HCT116 (cell line): ENCODE measurements around the gene RABGGTA. TPM values are rescaled to one million over a fixed set of nuclear protein-coding genes. Genes with fewer than 3 reads are reported as not detected.

Source experiments
- ATAC-seq: fragments of 200-7000 bp; cut with Tn5 transposase; 2 replicates; pipeline ENCODE4 v1.9.1; 2020; ENCODE audit warnings: mild to moderate bottlenecking, moderate library complexity
- BruUV-seq: library from RNA; stranded (reverse); fragments of 400-500 nt; replicated peaks from 2 replicates; lab custom pipeline; 2021; lab: Mats Ljungman, UMichigan
- CTCF ChIA-PET: fragments of 300-600 bp; sonication (Branson Sonifier 250); formaldehyde crosslinking; loops from one replicate; lab custom pipeline; 2021; ENCODE audit warnings: antibody characterized with exemption; lab: Charles Lee
- POLR2A ChIA-PET: fragments of 300-600, 350-600 bp; sonication (Branson Sonifier 250); formaldehyde crosslinking; loops from one replicate; lab custom pipeline; 2021; ENCODE audit warnings: antibody characterized with exemption; lab: Charles Lee
- RAD21 ChIA-PET, 2 experiments: fragments of 300-600 bp; sonication (Branson Sonifier 250); formaldehyde crosslinking; loops; one replicate each; lab custom pipeline; 2023; ENCODE audit warnings: low total read pairs in 2 of 2; ENCODE audit not compliant: uncharacterized antibody in 2 of 2, unreplicated experiment in 2 of 2, low non-redundant PET in 1 of 2; lab: Charles Lee
- DNase-seq: peaks from one replicate; pipeline ENCODE4 v3.0.0-alpha.2; 2010; ENCODE audit warnings: low read depth, low spot score
- H2AFZ ChIP-seq: fragments of 200-600 bp; shearing (Covaris generic), sonication (generic); 2 replicates; pipeline ENCODE4 v1.6.1; 2017; ENCODE audit warnings: low read depth, mixed run types, mixed read lengths, antibody characterized with exemption, low read length; ENCODE audit not compliant: poor library complexity, severe bottlenecking
- H3K27ac ChIP-seq: 2 replicates; pipeline ENCODE4 v1.5.1; 2012; ENCODE audit warnings: low read depth, low read length
- H3K27me3 ChIP-seq: fragments of 200-600 bp; sonication (generic); 2 replicates; pipeline ENCODE4 v1.6.1; 2016; ENCODE audit warnings: mixed run types, low read length, mixed read lengths; ENCODE audit not compliant: insufficient read depth
- H3K36me3 ChIP-seq, 2 experiments: fragments of 200-500 bp in 1 of 2; fragments of 200-600 bp in 1 of 2; sonication (Bioruptor generic) in 1 of 2; sonication (generic) in 1 of 2; 2 replicates each; pipeline versions ENCODE4 v1.5.1 to v1.6.1; 2014 to 2016; ENCODE audit warnings: low read length in 2 of 2, inconsistent platforms in 1 of 2, mixed read lengths in 1 of 2, mixed run types in 1 of 2; ENCODE audit not compliant: insufficient read depth in 2 of 2, control insufficient read depth in 1 of 2
- H3K4me1 ChIP-seq, 2 experiments: fragments of 200-600 bp in 1 of 2; sonication (generic) in 1 of 2; 2 replicates each; pipeline versions ENCODE4 v1.5.1 to v1.6.1; 2012 to 2017; ENCODE audit warnings: low read length in 2 of 2, inconsistent platforms in 1 of 2, mild to moderate bottlenecking in 1 of 2, mixed read lengths in 1 of 2, mixed run types in 1 of 2, moderate library complexity in 1 of 2; ENCODE audit not compliant: insufficient read depth in 2 of 2, control insufficient read depth in 1 of 2
- H3K4me2 ChIP-seq: fragments of 200-600 bp; sonication (generic); 2 replicates; pipeline ENCODE4 v1.6.1; 2017; ENCODE audit warnings: mixed run types, low read length, mixed read lengths
- H3K4me3 ChIP-seq, 2 experiments: fragments of 200-600 bp in 1 of 2; sonication (generic) in 1 of 2; replicated peaks in 1 of 2; 2 replicates each; pipeline ENCODE4 v1.5.1; 2011 to 2016; ENCODE audit warnings: low read length in 2 of 2, control low read depth in 1 of 2, low read depth in 1 of 2, mild to moderate bottlenecking in 1 of 2, mixed read lengths in 1 of 2, mixed run types in 1 of 2
- H3K79me2 ChIP-seq: fragments of 200-600 bp; sonication (generic); 2 replicates; pipeline ENCODE4 v1.6.1; 2017; ENCODE audit warnings: mild to moderate bottlenecking, mixed run types, low read length, moderate library complexity, mixed read lengths; ENCODE audit not compliant: insufficient read depth
- H3K9ac ChIP-seq: fragments of 200-600 bp; sonication (generic); 2 replicates; pipeline ENCODE4 v1.6.1; 2016; ENCODE audit warnings: low read length, mixed read lengths
- H3K9me2 ChIP-seq: fragments of 200-600 bp; sonication (generic), shearing (Covaris generic); 2 replicates; pipeline ENCODE4 v1.6.1; 2017; ENCODE audit warnings: mixed run types, mild to moderate bottlenecking, moderate library complexity; ENCODE audit not compliant: insufficient read depth
- H3K9me3 ChIP-seq, 2 experiments: fragments of 200-500 bp in 1 of 2; fragments of 200-600 bp in 1 of 2; sonication (Bioruptor generic) in 1 of 2; sonication (generic) in 1 of 2; 2 replicates each; pipeline ENCODE4 v1.6.1; 2014 to 2017; ENCODE audit warnings: low read length in 2 of 2, mixed read lengths in 2 of 2, inconsistent platforms in 1 of 2, low read depth in 1 of 2, mild to moderate bottlenecking in 1 of 2, mixed run types in 1 of 2, moderate library complexity in 1 of 2; ENCODE audit not compliant: control insufficient read depth in 1 of 2, insufficient read depth in 1 of 2
- H4K20me1 ChIP-seq: fragments of 200-600 bp; sonication (generic), shearing (Covaris generic); 2 replicates; pipeline ENCODE4 v1.6.1; 2017; ENCODE audit warnings: mixed run types, mild to moderate bottlenecking, moderate library complexity; ENCODE audit not compliant: insufficient read depth
- CEBPB ChIP-seq: IDR thresholded peaks from 2 replicates; pipeline ENCODE4 v1.6.1; 2012; ENCODE audit warnings: low read depth
- ELF1 ChIP-seq: IDR thresholded peaks from 2 replicates; pipeline ENCODE4 v1.6.1; 2012; ENCODE audit warnings: low read depth, borderline replicate concordance
- EZH2 ChIP-seq: fragments of 200-600 bp; sonication (generic); IDR thresholded peaks from 2 replicates; pipeline ENCODE4 v1.6.1; 2017; ENCODE audit warnings: antibody characterized with exemption, mixed run types
- FOSL1 ChIP-seq: IDR thresholded peaks from 2 replicates; pipeline ENCODE4 v1.6.1; 2012; ENCODE audit warnings: low read depth
- POLR2AphosphoS5 ChIP-seq: IDR thresholded peaks from 2 replicates; pipeline ENCODE4 v1.6.1; 2011; ENCODE audit warnings: mild to moderate bottlenecking, low read depth, low read length, moderate library complexity
- RAD21 ChIP-seq: IDR thresholded peaks from 2 replicates; pipeline ENCODE4 v1.6.1; 2012; ENCODE audit warnings: low read depth, mild to moderate bottlenecking
- SIN3A ChIP-seq: IDR thresholded peaks from 2 replicates; pipeline ENCODE4 v1.6.1; 2012; ENCODE audit warnings: low read depth
- SRF ChIP-seq: IDR thresholded peaks from 2 replicates; pipeline ENCODE4 v1.6.1; 2012; ENCODE audit warnings: low read depth
- YY1 ChIP-seq: IDR thresholded peaks from 2 replicates; pipeline ENCODE4 v1.6.1; 2011; ENCODE audit warnings: low read length, low read depth, moderate library complexity, mild to moderate bottlenecking; ENCODE audit not compliant: insufficient replicate concordance; ENCODE audit errors: extremely low read depth
- intact Hi-C: fragments of 100-400 bp; cut with micrococcal nuclease; formaldehyde crosslinking; loops from 2 replicates; pipeline ENCODE4 v1.10.0; 2022
- total RNA-seq: library from RNA; stranded (reverse); gene quantifications from one replicate; pipeline ENCODE4 v1.2.1, GENCODE V29; 2021; ENCODE audit not compliant: unreplicated experiment
- TF ChIP-seq, protein P1 (sequence below): IDR thresholded peaks from 2 replicates; pipeline ENCODE4 v1.6.1; 2012
- TF ChIP-seq, protein P2 (sequence below), 3 experiments: fragments of 200-600 bp in 1 of 3; sonication (generic) in 1 of 3; IDR thresholded peaks in 2 of 3; conservative IDR thresholded peaks in 1 of 3; 2 replicates each; pipeline ENCODE4 v1.5.1; 2012 to 2017; ENCODE audit warnings: low read depth in 2 of 3, low read length in 2 of 3, antibody characterized with exemption in 1 of 3, borderline replicate concordance in 1 of 3, control low read depth in 1 of 3, mild to moderate bottlenecking in 1 of 3, mixed read lengths in 1 of 3, mixed run types in 1 of 3, moderate library complexity in 1 of 3; ENCODE audit not compliant: insufficient read depth in 1 of 3

Gene RABGGTA
- total RNA-seq, 1 experiment from 2014 or later: 40.8 TPM

DNA sequence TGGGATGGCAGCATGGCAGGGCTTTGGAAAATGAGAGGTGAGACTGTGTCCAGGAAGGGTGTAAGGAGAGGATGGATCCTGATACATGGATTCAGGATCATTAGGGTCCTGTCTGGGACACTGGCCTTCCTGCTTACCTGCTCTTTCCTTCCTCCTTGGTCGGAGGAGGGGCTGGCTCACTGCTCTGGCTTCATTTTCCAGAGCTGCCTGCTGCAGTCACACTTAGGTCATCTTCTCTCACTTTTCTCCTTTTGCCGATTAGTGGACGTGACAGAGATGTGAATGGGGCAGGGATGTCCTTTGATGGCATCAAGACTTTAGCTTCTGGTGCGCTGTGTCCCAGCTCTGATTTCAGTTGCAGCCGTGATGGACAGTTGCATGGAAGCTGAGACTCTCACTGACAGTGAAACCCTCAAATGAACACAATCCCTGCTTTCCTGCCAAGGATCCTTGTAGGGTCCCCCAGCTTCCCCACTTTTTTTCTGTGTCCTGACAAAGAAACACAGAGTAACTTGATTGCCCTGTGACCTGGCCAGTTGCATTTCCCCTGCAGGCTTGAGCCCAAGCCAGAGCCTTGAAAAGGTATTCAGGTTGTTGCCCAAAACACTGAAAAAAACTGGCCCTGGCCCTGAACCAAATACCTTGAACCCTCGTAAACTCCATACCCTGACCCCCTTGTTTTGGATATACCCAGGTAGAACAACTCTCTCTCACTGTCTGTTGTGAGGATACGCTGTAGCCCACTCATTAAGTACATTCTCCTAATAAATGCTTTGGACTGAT lies 37.1 kb upstream of the RABGGTA start (continued):
- TF ChIP-seq, protein P1, sequence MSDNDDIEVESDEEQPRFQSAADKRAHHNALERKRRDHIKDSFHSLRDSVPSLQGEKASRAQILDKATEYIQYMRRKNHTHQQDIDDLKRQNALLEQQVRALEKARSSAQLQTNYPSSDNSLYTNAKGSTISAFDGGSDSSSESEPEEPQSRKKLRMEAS: no peak

DNA sequence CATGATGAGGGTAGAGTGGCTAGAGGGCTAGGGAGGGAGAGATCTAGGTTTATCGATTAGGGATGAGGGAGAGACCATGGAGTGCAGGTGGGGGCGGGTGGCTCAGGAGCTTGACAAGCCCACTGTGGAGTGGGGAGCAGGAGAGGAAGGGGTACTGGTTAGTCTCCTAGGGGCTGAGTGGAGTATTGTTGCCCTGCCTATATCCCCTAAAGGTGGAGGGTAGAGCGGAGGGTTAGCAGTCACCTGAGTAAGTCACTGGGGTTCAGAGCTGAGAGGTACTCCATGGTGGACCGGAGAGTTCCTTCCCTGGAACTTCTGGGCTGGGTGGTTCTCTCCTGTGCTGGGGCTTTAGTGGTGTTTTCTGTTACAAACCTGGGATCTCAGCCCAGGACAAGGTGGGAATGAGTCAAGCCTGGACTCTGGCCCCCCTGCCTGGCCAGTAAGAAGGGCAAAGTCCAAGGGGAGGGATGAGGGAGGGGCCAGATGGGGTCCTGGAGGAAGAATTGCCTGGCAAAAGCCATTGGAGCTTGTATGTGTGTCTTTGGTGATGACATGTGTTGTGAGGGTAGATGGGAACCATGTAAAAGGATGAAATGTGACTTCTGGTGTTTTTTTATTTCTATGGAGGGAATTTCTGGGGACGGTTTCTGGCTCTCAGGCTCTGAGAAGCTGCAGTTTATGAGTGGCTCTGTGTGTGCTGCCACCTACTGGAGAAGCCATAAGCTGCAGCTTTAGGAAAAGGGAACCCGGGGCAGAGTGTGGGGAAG lies 36.4 kb upstream of the RABGGTA start, which contains the start of gene CIDEB:
TSS of gene CIDEB (minus strand) at position 403 of the 767 bp plus-strand sequence. CDS start at position 284, 119 bp downstream.
- ChIA-PET RAD21 (interaction anchor here in 1 of 2 experiments (1.0 kb wide), 2 partner anchors 124 to 249 kb away, joined by 3 read pairs; no protein-coding TSS in a partner anchor), CTCF (interaction anchor here (0.6 to 3.3 kb wide), 24 partner anchors 9 to 249 kb away, joined by 3 to 59 read pairs (median 4); partner anchors contain the start of genes CHMP4A, DHRS1, MDP1 and NOP9), POLR2A (interaction anchor here (0.7 to 1.9 kb wide), 4 partner anchors 9 to 124 kb away, joined by 3 to 7 read pairs (median 4); partner anchors contain the start of gene TINF2)
- Histone ChIP-seq H3K79me2 (no peaks in the 10 kb centered on the region; the same call in 1 of the 2 replicates), H4K20me1 (no peaks in the 10 kb centered on the region), H3K9me3 (no peaks in the 10 kb centered on the region), H3K4me2 (peak within 1 kb of the TSS; percentile 57), H3K27me3 (no peaks in the 10 kb centered on the region), H3K9me2 (no peaks in the 10 kb centered on the region), H3K4me3 (no peak within 1 kb of the TSS), H2AFZ (no peak within 1 kb of the TSS), H3K27ac (peak within 1 kb of the TSS; percentile 20), H3K4me1 (peaks cover 7 to 16% of the 10 kb centered on the region in 2 experiments), H3K9ac (peak within 1 kb of the TSS; percentile 29; the same call in 1 of the 2 replicates), H3K36me3 (peaks cover 30 to 35% of the 10 kb centered on the region in 2 experiments; a peak in 3 of 4 replicates)
- TF ChIP-seq EZH2 (no peak), FOSL1 (no peak), SIN3A (no peak), YY1 (no peak), POLR2AphosphoS5 (no peak), CEBPB (no peak), RAD21 (peak; percentile 57), ELF1 (no peak), SRF (no peak)
- TF ChIP-seq, protein P2, sequence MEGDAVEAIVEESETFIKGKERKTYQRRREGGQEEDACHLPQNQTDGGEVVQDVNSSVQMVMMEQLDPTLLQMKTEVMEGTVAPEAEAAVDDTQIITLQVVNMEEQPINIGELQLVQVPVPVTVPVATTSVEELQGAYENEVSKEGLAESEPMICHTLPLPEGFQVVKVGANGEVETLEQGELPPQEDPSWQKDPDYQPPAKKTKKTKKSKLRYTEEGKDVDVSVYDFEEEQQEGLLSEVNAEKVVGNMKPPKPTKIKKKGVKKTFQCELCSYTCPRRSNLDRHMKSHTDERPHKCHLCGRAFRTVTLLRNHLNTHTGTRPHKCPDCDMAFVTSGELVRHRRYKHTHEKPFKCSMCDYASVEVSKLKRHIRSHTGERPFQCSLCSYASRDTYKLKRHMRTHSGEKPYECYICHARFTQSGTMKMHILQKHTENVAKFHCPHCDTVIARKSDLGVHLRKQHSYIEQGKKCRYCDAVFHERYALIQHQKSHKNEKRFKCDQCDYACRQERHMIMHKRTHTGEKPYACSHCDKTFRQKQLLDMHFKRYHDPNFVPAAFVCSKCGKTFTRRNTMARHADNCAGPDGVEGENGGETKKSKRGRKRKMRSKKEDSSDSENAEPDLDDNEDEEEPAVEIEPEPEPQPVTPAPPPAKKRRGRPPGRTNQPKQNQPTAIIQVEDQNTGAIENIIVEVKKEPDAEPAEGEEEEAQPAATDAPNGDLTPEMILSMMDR (IDR thresholded peaks at IDR 0.05 in 2 of 3, conservative IDR thresholded peaks at IDR 0.05 in 1 of 3; ENCODE audit: borderline replicate concordance in 1 of 3, insufficient read depth in 1 of 3, low read depth in 2 of 3, low read length in 2 of 3): peak; percentile 69 to 98 (median 97); a peak in 5 of 6 replicates
- ATAC-seq (peak; percentile 88), DNase-seq (no peak)
- intact Hi-C loops: no loop called here
- BruUV-seq: no TSS peak
